SK-N-SH treated with all-trans-retinoic acid at 6 μM for 48 hours (cell line): Measurements from ENCODE around the gene CHL1.

Source experiments
- ATAC-seq: fragments of 200-7000 bp; cut with Tn5 transposase; 3 replicates; pipeline ENCODE4 v1.9.1; 2020; ENCODE audit warnings: mild to moderate bottlenecking, moderate library complexity
- ARNTL ChIP-seq: fragments of 450-650 bp; formaldehyde crosslinking; IDR thresholded peaks from 2 replicates; pipeline ENCODE4 v1.5.0; 2020; ENCODE audit warnings: low read depth, mild to moderate bottlenecking, moderate library complexity, borderline replicate concordance
- BACH2 ChIP-seq: fragments of 250-450 bp; sonication (Bioruptor Pico); IDR thresholded peaks from 2 replicates; pipeline ENCODE4 v1.9.0; 2021; ENCODE audit warnings: mild to moderate bottlenecking, borderline replicate concordance
- CSDC2 ChIP-seq: fragments of 250-450 bp; sonication (Bioruptor Pico); IDR thresholded peaks from 2 replicates; pipeline ENCODE4 v1.5.0; 2020; ENCODE audit warnings: mild to moderate bottlenecking, moderate library complexity
- ESRRG ChIP-seq: fragments of 250-450 bp; sonication (Bioruptor Pico); IDR thresholded peaks from 2 replicates; pipeline ENCODE4 v1.6.1; 2021; ENCODE audit warnings: mild to moderate bottlenecking
- GLIS3 ChIP-seq: fragments of 250-450 bp; sonication (Bioruptor Pico); IDR thresholded peaks from 2 replicates; pipeline ENCODE4 v1.5.0; 2020; ENCODE audit warnings: mild to moderate bottlenecking, moderate library complexity
- ISL1 ChIP-seq: fragments of 250-450 bp; sonication (Bioruptor Pico); IDR thresholded peaks from 2 replicates; pipeline ENCODE4 v2.1.2; 2022; ENCODE audit warnings: mild to moderate bottlenecking, moderate library complexity
- PPARA ChIP-seq: fragments of 250-450 bp; sonication (Bioruptor Pico); IDR thresholded peaks from 2 replicates; pipeline ENCODE4 v1.5.0; 2020; ENCODE audit warnings: mild to moderate bottlenecking, borderline replicate concordance
- RARB ChIP-seq: fragments of 250-450 bp; sonication (Bioruptor Pico); IDR thresholded peaks from 2 replicates; pipeline ENCODE4 v1.8.0; 2021; ENCODE audit warnings: mild to moderate bottlenecking, moderate library complexity
- SNAI2 ChIP-seq: fragments of 250-450 bp; sonication (Bioruptor Pico); IDR thresholded peaks from 2 replicates; pipeline ENCODE4 v1.5.0; 2020; ENCODE audit warnings: mild to moderate bottlenecking, moderate library complexity
- TCF4 ChIP-seq: fragments of 250-450 bp; sonication (Bioruptor Pico); IDR thresholded peaks from 2 replicates; pipeline ENCODE4 v1.8.0; 2021; ENCODE audit warnings: mild to moderate bottlenecking, moderate library complexity, borderline replicate concordance
- ZC3H10 ChIP-seq: fragments of 250-450 bp; sonication (Bioruptor Pico); IDR thresholded peaks from 2 replicates; pipeline ENCODE4 v1.5.1; 2021; ENCODE audit warnings: mild to moderate bottlenecking, moderate library complexity
- ZFP3 ChIP-seq: fragments of 250-450 bp; sonication (Bioruptor Pico); IDR thresholded peaks from 2 replicates; pipeline ENCODE4 v1.5.0; 2020; ENCODE audit warnings: mild to moderate bottlenecking, moderate library complexity
- ZFP30 ChIP-seq: fragments of 450-650 bp; formaldehyde crosslinking; IDR thresholded peaks from 2 replicates; pipeline ENCODE4 v1.5.0; 2022; ENCODE audit warnings: mild to moderate bottlenecking, moderate library complexity
- ZNF565 ChIP-seq: fragments of 450-650 bp; formaldehyde crosslinking; conservative IDR thresholded peaks from 2 replicates; pipeline ENCODE4 v1.5.0; 2020; ENCODE audit warnings: low read depth, mild to moderate bottlenecking, moderate library complexity
- ZNF70 ChIP-seq: fragments of 450-650 bp; formaldehyde crosslinking; IDR thresholded peaks from 2 replicates; pipeline ENCODE4 v1.5.0; 2020; ENCODE audit warnings: mild to moderate bottlenecking, moderate library complexity
- ZNF8 ChIP-seq: fragments of 450-650 bp; formaldehyde crosslinking; IDR thresholded peaks from 2 replicates; pipeline ENCODE4 v1.5.0; 2020; ENCODE audit warnings: mild to moderate bottlenecking, moderate library complexity
- TF ChIP-seq, protein P1 (sequence below): fragments of 250-450 bp; sonication (Bioruptor Pico); IDR thresholded peaks from 2 replicates; pipeline ENCODE4 v1.5.1; 2020; ENCODE audit warnings: low read depth, mild to moderate bottlenecking, moderate library complexity
- TF ChIP-seq, protein P2 (sequence below): fragments of 250-450 bp; sonication (Bioruptor Pico); IDR thresholded peaks from 2 replicates; pipeline ENCODE4 v1.5.0; 2020; ENCODE audit warnings: mild to moderate bottlenecking, moderate library complexity
- TF ChIP-seq, protein P3 (sequence below): fragments of 250-450 bp; sonication (Bioruptor Pico); IDR thresholded peaks from 2 replicates; pipeline ENCODE4 v1.8.0; 2021; ENCODE audit warnings: low read depth, mild to moderate bottlenecking, moderate library complexity, borderline replicate concordance
- TF ChIP-seq, protein P4 (sequence below): fragments of 250-450 bp; sonication (Bioruptor Pico); IDR thresholded peaks from 2 replicates; pipeline ENCODE4 v1.8.0; 2020; ENCODE audit warnings: mild to moderate bottlenecking, moderate library complexity, borderline replicate concordance
- TF ChIP-seq, protein P5 (sequence below): fragments of 250-450 bp; sonication (Bioruptor Pico); IDR thresholded peaks from 2 replicates; pipeline ENCODE4 v1.5.1; 2021; ENCODE audit warnings: mild to moderate bottlenecking, moderate library complexity

The CHL1 gene

DNA sequence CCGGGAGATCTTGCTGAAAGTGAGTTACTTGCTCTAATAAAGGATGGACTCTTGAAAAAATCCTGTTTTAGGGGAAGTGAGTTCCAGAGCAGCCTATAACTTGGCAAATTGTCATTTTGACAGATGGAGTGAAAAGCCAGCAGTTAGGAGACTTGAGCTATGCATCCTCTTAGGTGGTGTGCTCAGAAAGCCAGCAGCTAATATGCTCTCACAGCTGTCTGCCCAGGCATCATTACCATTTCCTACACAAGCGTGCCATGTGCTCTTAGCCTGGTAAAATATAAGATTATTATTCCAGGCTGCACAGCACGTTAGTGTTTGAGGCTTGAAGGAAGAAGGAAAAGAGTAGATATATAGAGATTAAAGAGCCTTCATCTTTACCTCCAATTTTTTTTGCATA, 151.0 kb downstream of the CHL1 start:
- ATAC-seq = no peak
- no peak for TF ChIP-seq SNAI2
- no peak for TF ChIP-seq ZFP30 (CRISPR knock-in tag)
- TF ChIP-seq TCF4 = no peak
- no peak for TF ChIP-seq BACH2
- TF ChIP-seq ESRRG (CRISPR knock-in tag) = no peak
- TF ChIP-seq, protein P1, sequence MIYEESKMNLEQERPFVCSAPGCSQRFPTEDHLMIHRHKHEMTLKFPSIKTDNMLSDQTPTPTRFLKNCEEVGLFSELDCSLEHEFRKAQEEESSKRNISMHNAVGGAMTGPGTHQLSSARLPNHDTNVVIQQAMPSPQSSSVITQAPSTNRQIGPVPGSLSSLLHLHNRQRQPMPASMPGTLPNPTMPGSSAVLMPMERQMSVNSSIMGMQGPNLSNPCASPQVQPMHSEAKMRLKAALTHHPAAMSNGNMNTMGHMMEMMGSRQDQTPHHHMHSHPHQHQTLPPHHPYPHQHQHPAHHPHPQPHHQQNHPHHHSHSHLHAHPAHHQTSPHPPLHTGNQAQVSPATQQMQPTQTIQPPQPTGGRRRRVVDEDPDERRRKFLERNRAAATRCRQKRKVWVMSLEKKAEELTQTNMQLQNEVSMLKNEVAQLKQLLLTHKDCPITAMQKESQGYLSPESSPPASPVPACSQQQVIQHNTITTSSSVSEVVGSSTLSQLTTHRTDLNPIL (CRISPR knock-in tag) = no peak
- no peak for TF ChIP-seq PPARA (CRISPR knock-in tag)
- TF ChIP-seq GLIS3 (CRISPR knock-in tag) = no peak
- no peak for TF ChIP-seq ISL1 (CRISPR knock-in tag)

DNA sequence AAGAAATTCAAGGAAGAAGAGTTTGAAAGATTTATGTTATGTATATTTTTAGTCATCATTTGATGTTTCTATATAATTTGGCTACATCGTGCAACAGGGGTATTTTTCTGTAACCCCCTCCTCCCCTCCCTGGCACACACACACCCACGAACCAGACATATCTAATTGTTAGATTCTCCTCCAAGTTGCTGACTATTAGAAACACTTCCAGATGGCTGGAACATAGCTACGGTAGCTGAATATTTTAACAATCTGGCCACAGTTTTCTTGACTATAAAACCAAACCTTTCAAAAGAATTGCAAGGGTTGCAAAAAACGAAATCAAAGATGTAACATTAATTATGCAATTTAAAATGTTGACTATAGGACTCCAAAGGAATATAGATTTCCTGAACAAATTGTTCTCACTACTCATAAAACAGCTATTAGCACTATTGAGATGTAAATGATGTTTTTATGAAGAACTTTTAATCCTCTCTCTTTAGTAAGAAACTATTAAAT, 154.4 kb downstream of the CHL1 start:
- no peak for ATAC-seq
- TF ChIP-seq ARNTL = no peak
- no peak for TF ChIP-seq ESRRG (CRISPR knock-in tag)
- no peak for TF ChIP-seq RARB (CRISPR knock-in tag)
- TF ChIP-seq, protein P2, sequence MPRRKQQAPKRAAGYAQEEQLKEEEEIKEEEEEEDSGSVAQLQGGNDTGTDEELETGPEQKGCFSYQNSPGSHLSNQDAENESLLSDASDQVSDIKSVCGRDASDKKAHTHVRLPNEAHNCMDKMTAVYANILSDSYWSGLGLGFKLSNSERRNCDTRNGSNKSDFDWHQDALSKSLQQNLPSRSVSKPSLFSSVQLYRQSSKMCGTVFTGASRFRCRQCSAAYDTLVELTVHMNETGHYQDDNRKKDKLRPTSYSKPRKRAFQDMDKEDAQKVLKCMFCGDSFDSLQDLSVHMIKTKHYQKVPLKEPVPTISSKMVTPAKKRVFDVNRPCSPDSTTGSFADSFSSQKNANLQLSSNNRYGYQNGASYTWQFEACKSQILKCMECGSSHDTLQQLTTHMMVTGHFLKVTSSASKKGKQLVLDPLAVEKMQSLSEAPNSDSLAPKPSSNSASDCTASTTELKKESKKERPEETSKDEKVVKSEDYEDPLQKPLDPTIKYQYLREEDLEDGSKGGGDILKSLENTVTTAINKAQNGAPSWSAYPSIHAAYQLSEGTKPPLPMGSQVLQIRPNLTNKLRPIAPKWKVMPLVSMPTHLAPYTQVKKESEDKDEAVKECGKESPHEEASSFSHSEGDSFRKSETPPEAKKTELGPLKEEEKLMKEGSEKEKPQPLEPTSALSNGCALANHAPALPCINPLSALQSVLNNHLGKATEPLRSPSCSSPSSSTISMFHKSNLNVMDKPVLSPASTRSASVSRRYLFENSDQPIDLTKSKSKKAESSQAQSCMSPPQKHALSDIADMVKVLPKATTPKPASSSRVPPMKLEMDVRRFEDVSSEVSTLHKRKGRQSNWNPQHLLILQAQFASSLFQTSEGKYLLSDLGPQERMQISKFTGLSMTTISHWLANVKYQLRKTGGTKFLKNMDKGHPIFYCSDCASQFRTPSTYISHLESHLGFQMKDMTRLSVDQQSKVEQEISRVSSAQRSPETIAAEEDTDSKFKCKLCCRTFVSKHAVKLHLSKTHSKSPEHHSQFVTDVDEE (CRISPR knock-in tag) = no peak
- no peak for TF ChIP-seq ZC3H10 (CRISPR knock-in tag)
- TF ChIP-seq ZFP30 (CRISPR knock-in tag) = no peak
- no peak for TF ChIP-seq BACH2
- no peak for TF ChIP-seq PPARA (CRISPR knock-in tag)
- TF ChIP-seq, protein P3, sequence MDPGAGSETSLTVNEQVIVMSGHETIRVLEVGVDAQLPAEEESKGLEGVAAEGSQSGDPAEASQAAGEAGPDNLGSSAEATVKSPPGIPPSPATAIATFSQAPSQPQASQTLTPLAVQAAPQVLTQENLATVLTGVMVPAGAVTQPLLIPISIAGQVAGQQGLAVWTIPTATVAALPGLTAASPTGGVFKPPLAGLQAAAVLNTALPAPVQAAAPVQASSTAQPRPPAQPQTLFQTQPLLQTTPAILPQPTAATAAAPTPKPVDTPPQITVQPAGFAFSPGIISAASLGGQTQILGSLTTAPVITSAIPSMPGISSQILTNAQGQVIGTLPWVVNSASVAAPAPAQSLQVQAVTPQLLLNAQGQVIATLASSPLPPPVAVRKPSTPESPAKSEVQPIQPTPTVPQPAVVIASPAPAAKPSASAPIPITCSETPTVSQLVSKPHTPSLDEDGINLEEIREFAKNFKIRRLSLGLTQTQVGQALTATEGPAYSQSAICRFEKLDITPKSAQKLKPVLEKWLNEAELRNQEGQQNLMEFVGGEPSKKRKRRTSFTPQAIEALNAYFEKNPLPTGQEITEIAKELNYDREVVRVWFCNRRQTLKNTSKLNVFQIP (CRISPR knock-in tag) = no peak
- no peak for TF ChIP-seq ZNF8
- TF ChIP-seq, protein P4, sequence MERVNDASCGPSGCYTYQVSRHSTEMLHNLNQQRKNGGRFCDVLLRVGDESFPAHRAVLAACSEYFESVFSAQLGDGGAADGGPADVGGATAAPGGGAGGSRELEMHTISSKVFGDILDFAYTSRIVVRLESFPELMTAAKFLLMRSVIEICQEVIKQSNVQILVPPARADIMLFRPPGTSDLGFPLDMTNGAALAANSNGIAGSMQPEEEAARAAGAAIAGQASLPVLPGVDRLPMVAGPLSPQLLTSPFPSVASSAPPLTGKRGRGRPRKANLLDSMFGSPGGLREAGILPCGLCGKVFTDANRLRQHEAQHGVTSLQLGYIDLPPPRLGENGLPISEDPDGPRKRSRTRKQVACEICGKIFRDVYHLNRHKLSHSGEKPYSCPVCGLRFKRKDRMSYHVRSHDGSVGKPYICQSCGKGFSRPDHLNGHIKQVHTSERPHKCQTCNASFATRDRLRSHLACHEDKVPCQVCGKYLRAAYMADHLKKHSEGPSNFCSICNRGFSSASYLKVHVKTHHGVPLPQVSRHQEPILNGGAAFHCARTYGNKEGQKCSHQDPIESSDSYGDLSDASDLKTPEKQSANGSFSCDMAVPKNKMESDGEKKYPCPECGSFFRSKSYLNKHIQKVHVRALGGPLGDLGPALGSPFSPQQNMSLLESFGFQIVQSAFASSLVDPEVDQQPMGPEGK (CRISPR knock-in tag) = no peak

DNA sequence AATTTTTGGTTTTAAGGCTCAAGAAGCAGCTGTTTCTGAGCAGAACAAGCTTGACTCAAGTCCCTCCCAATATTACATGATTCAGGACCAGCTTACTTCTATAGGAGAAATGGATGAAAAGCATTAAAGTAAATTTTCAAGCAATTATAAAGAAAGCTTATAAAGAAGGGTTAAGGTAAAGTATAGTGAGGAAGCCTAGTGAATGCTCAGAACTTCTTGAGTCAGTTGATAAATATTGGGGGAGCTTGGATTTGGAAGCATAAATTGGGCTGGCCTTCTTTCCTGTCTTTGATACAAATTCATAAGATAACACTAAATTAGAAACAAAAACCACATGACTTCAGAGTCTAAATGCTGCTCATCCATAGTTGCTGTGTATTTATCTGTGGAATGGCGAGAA, 156.0 kb downstream of the CHL1 start:
- no peak for ATAC-seq
- TF ChIP-seq BACH2 = no peak
- TF ChIP-seq TCF4 = no peak
- TF ChIP-seq CSDC2 (CRISPR knock-in tag) = no peak
- TF ChIP-seq, protein P5, sequence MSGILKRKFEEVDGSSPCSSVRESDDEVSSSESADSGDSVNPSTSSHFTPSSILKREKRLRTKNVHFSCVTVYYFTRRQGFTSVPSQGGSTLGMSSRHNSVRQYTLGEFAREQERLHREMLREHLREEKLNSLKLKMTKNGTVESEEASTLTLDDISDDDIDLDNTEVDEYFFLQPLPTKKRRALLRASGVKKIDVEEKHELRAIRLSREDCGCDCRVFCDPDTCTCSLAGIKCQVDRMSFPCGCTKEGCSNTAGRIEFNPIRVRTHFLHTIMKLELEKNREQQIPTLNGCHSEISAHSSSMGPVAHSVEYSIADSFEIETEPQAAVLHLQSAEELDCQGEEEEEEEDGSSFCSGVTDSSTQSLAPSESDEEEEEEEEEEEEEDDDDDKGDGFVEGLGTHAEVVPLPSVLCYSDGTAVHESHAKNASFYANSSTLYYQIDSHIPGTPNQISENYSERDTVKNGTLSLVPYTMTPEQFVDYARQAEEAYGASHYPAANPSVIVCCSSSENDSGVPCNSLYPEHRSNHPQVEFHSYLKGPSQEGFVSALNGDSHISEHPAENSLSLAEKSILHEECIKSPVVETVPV (CRISPR knock-in tag) = no peak
- no peak for TF ChIP-seq ISL1 (CRISPR knock-in tag)
- TF ChIP-seq, protein P3 (CRISPR knock-in tag) = no peak
- TF ChIP-seq, protein P4 (CRISPR knock-in tag) = no peak
- TF ChIP-seq ESRRG (CRISPR knock-in tag) = no peak
- no peak for TF ChIP-seq ZNF565 (CRISPR knock-in tag)
- TF ChIP-seq, protein P2 (CRISPR knock-in tag) = no peak
- TF ChIP-seq RARB (CRISPR knock-in tag) = no peak
- no peak for TF ChIP-seq ZFP30 (CRISPR knock-in tag)
- TF ChIP-seq ZC3H10 (CRISPR knock-in tag) = no peak
- TF ChIP-seq ZNF8 = no peak
- no peak for TF ChIP-seq ZFP3 (CRISPR knock-in tag)
- TF ChIP-seq ZNF70 = no peak
- TF ChIP-seq PPARA (CRISPR knock-in tag) = no peak
